ENCODE data around the gene RBM18. TPM values are rescaled to one million over a fixed set of nuclear protein-coding genes. Genes with fewer than 3 reads are reported as not detected.

Gene RBM18
- polyA plus RNA-seq, 10 donors: 23.2 to 37.0 (median 29.3) TPM

DNA sequence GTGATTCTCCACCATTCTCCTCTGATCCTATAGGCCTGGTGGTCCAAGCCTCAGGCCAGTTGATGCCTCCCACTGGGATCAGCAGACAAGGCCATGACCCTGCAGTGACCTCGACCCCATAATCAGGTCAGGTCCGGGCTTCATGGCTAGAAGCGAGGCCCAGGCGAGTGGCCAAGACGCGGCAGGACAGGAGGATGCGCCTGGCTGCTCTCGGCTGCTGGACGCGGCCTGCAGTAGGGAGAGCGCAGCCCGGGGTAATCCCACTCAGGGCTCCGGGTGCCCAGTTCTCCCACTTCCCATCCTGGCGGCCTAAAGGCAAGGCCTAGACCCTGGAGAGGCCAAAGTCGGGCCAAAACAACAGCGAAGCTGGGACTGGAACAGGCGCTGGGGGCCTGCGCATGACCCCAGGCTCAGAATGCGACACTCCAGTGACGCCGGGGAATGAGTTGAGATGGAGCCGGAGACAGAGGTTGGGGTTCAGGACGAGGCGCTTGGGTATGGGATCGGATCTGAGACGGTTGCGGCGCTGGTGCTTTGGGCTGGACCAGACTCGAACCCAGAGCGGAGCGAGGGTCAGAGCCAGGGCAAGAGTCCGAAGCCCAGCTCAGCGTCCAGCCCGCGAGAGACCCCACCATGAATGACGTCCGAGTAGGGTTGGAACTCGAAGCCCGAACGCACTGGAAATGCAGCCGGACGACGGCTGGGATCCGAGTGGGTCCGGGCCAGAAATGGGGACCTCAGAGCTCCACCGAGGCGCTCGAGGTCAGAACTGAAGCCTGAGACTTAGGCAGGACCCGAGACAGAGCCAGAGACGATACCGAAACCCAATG, 39.1 kb downstream of the RBM18 start:
- no peak for DNase-seq

GRCh38 chr9:122223435-122223834, 41.2 kb downstream of the RBM18 start:
- no peak for DNase-seq

- DNase-seq: no peak
Measured at GRCh38 chr9:122222791-122223190, 41.8 kb downstream of the RBM18 start.

DNA sequence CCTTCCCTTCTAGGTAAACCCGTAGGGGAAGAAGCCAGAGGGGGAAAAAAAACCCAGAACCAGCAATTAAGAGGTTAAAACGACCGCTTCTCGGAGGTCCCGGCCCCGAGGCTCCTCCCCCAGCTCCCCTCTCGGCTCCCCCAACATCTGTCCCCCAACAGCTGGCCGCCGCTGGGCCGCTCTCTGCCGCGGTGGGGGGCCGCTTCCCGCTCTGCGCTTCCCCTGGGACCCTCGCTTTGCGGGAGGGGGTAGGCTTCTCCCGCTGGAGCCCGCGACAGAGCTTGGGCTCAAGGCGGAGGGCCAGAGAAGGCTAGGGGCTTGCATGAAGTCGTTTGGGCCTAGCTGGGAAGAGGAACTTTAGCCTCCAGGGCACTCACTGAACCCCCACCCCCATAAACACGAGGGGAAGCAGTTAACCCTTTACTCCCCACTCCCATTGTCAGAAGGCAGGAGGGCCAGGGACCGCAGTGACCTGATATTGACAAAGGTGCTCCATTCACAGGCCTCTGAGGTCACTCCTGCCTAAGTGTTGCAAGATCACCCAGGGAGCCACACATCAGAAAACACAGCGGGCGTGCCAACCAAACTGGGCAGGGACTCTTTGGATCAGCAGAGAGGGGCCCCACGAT, 43.3 kb downstream of the RBM18 start:
- peak in 1 of 3 donors; percentile 59 for DNase-seq

GRCh38 chr9:122220673-122221182, 43.9 kb downstream of the RBM18 start:
- no peak for DNase-seq

- peak in 1 of 3 donors; percentile 81 for DNase-seq
Measured at GRCh38 chr9:122219856-122220672, 44.6 kb downstream of the RBM18 start.

DNA sequence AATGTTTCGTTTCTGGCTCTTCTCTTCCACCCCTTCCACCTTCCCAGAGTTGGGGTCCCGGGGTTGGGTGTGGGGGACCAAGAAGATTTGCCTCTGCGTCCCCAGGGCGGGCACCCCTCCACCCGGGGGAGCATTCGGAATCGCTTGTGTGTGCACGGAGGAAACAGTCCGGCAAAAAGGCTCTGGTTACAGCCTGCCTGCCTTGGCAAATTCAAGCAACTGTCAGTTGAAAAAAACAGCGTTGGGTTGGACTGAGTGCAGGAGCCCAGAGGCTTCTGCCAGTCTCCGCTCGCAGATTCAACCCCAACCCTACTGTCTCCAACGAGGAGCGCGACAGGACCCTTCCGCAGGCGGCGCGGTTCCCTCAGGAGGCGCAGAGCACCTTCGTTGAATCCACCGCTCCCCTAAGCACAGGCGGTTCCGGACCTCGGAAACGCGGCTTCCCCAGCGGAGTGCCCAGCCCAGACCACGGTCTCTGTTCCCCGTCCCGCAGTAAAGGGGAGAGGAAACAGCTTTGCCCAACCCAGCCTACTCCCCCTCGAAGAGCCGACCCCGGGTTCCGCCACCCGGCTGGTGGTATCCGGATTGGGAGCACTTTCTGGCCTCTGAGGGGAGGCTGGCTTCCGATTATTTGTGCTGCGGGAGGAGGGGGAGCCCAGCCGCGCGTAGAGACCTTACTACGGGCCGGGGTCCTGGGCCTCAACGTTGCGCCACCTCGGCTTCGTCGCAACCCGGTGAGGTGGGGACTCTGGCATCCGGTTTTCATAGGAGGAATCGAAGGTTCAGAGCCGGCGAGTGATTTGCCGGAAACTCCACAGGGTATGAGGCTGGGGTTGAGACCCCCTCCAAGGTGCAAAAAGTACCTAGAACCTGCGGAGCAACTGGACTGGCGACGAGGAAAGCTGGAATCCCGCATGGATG, 45.4 kb downstream of the RBM18 start:
- peak in 1 of 3 donors; percentile 59 for DNase-seq

GRCh38 chr9:122218071-122218934, 46.3 kb downstream of the RBM18 start:
- DNase-seq: no peak

- DNase-seq: no peak
Measured at GRCh38 chr9:122217640-122218039, 47.0 kb downstream of the RBM18 start.

GRCh38 chr9:122216798-122217418, 47.7 kb downstream of the RBM18 start:
- no peak for DNase-seq

- no peak for DNase-seq
Measured at GRCh38 chr9:122216138-122216797, 48.4 kb downstream of the RBM18 start.

DNA sequence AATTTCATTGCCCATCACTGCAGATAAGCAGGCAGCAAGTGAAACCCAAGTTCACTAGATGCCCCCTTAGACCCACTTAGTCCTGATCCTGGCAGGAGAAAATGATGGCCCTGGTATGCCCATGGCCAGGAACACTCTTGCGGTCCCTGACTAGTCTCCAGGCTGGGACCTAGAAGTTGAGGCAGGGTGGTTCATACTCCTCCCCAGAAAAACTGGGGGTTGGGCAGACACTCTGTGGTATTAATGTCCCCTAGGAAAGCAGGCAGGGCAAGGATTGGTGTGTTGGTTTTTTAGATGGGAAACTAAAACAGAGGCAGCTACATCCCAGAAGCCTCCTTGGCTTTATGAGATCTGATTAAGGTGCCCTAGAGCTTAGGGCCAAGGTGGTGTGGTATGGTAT, 49.0 kb downstream of the RBM18 start:
- no peak for DNase-seq

- DNase-seq: no peak
Measured at GRCh38 chr9:122214507-122214906, 50.1 kb downstream of the RBM18 start.

- peak in 1 of 3 donors; percentile 52 for DNase-seq
Measured at GRCh38 chr9:122213589-122214413, 50.8 kb downstream of the RBM18 start.

- DNase-seq: no peak
Measured at GRCh38 chr9:122213102-122213588, 51.5 kb downstream of the RBM18 start.

GRCh38 chr9:122212473-122213004, 52.1 kb downstream of the RBM18 start:
- DNase-seq: no peak

- no peak for DNase-seq
Measured at GRCh38 chr9:122209451-122209850, 55.2 kb downstream of the RBM18 start.

DNA sequence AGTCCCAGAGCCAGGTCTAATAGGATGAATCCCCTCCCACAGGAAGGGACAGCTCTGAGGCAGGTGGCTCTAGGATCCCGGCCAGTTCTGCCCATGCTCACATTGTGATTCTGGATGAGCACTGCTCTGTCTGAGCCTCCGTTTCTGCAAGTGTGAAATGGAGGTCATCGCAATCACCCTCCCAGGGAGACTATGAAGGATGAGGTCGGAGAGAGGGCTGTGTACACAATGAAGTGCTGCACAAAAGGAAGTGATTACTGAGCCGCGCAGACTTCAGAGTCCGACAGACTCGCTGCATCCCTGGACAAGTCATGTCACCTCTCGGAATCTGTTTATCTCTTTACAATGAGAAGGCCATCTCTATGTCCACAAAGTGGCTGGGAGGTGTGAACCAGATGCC, 57.5 kb downstream of the RBM18 start:
- DNase-seq: no peak
